Mucosa of descending colon (tissue), 3 donors: ENCODE results near the gene FCN2. TPM values are rescaled to one million over a fixed set of nuclear protein-coding genes. Genes with fewer than 3 reads are reported as not detected.

Experiments used
- ATAC-seq: fragments of 200-7000 bp; cut with Tn5 transposase; one replicate; pipeline ENCODE4 v1.9.1; 2020; ENCODE audit warnings: mild to moderate bottlenecking, moderate library complexity
- DNase-seq, 3 donors: peaks; one replicate each; pipeline ENCODE4 v3.0.0-alpha.2; 2020
- H3K36me3 ChIP-seq: fragments of 200-600 bp; one replicate; pipeline ENCODE4 v1.8.0; 2021; ENCODE audit warnings: low read depth, mild to moderate bottlenecking
- H3K4me1 ChIP-seq: fragments of 200-600 bp; one replicate; pipeline ENCODE4 v1.8.0; 2021; ENCODE audit warnings: low read depth, mild to moderate bottlenecking
- H3K4me3 ChIP-seq: fragments of 200-600 bp; one replicate; pipeline ENCODE4 v1.8.0; 2021; ENCODE audit warnings: mild to moderate bottlenecking
- H3K9me3 ChIP-seq: fragments of 200-600 bp; one replicate; pipeline ENCODE4 v1.8.0; 2021; ENCODE audit warnings: mild to moderate bottlenecking
- CTCF ChIP-seq: fragments of 200-600 bp; IDR thresholded peaks from one replicate; pipeline ENCODE4 v1.8.0; 2022; ENCODE audit warnings: antibody characterized with exemption, mild to moderate bottlenecking
- intact Hi-C, 2 donors: fragments of 100-400 bp; cut with DNase I in 1 of 2; cut with micrococcal nuclease in 1 of 2; formaldehyde crosslinking; loops; one replicate each; pipeline versions ENCODE4 v1.11.0 to v1.11.1; 2022; cut with DNase I, micrococcal nuclease
- total RNA-seq, 3 donors: library from RNA; stranded (reverse); fragmentation: NEBNext Ultra II Directional in 2 of 3; extraction: Animal tissue kit (Norgen Biotek cat#: 25700) in 2 of 3; gene quantifications; one replicate each; pipeline versions ENCODE4 v1.2.1 to v1.2.4, GENCODE V29; 2021 to 2023
- donor health status: DM: no; HTN: no; CAD: no; lungs with moderate emphysema.
- donor health status: DM: no; HTN: no; CAD: no.
- donor health status: DM: no; HTN: yes; CAD: no.

Gene FCN2
- total RNA-seq, 3 donors from 2014 or later = not detected

- Histone ChIP-seq H3K4me3 (no peak overlapping the region), H3K36me3 (no peaks in the 10 kb centered on the region), H3K9me3 (no peaks in the 10 kb centered on the region), H3K4me1 (no peaks in the 10 kb centered on the region)
- no peak for TF ChIP-seq CTCF
- DNase-seq = peak in 1 of 3 donors; percentile 10
- intact Hi-C loops = no loop called here
- no peak for ATAC-seq
Measured at GRCh38 chr9:134895908-134896833, 15.6 kb downstream of the FCN2 start.

GRCh38 chr9:134896834-134897583 lies 16.4 kb downstream of the FCN2 start:
- Histone ChIP-seq H3K9me3 (no peaks in the 10 kb centered on the region), H3K36me3 (no peaks in the 10 kb centered on the region), H3K4me1 (no peaks in the 10 kb centered on the region), H3K4me3 (no peak overlapping the region)
- TF ChIP-seq CTCF = no peak
- DNase-seq (no peak), ATAC-seq (no peak)
- intact Hi-C loops = no loop called here

GRCh38 chr9:134897584-134898170 lies 17.1 kb downstream of the FCN2 start:
- ATAC-seq = no peak
- intact Hi-C loops = no loop called here
- H3K4me1 ChIP-seq = no peaks in the 10 kb centered on the region
- DNase-seq = no peak
- H3K4me3 ChIP-seq = no peak overlapping the region
- no peak for TF ChIP-seq CTCF
- H3K9me3 ChIP-seq = no peaks in the 10 kb centered on the region
- no peaks in the 10 kb centered on the region for H3K36me3 ChIP-seq

GRCh38 chr9:134898319-134898718 lies 17.7 kb downstream of the FCN2 start:
- intact Hi-C loops = no loop called here
- Histone ChIP-seq H3K4me3 (no peak overlapping the region), H3K4me1 (no peaks in the 10 kb centered on the region), H3K9me3 (no peaks in the 10 kb centered on the region), H3K36me3 (no peaks in the 10 kb centered on the region)
- DNase-seq (no peak), ATAC-seq (no peak)
- no peak for TF ChIP-seq CTCF

- ATAC-seq (no peak), DNase-seq (no peak)
- H3K36me3 ChIP-seq = no peaks in the 10 kb centered on the region
- intact Hi-C loops = no loop called here
- H3K4me3 ChIP-seq = no peak overlapping the region
- TF ChIP-seq CTCF = no peak
- H3K4me1 ChIP-seq = no peaks in the 10 kb centered on the region
- no peaks in the 10 kb centered on the region for H3K9me3 ChIP-seq
Measured at GRCh38 chr9:134899168-134899567, 18.6 kb downstream of the FCN2 start.
